DLD1 (cell line): Measurements from ENCODE around the gene DOK5.
"Not testable (repeated sequence)": the region's sequence is repeated elsewhere in the genome, so short reads cannot be mapped to it uniquely, and the experiment has no call there.

Source experiments
- in situ Hi-C: cut with HindIII; loops from 2 replicates; pipeline ENCODE4 v1.10.0; 2017; ENCODE audit warnings: low sequenced_read_pairs

Gene DOK5

GRCh38 chr20:54469952-54470351 is 5.4 kb upstream of the DOK5 start:
- in situ Hi-C loops: no loop called here

- in situ Hi-C loops: no loop called here
These were observed 4.7 kb upstream of the DOK5 start for GRCh38 chr20:54470697-54471096.

GRCh38 chr20:54472607-54473006 is 2.8 kb upstream of the DOK5 start:
- in situ Hi-C loops: no loop called here

- in situ Hi-C loops: no loop called here
These were observed 2.1 kb upstream of the DOK5 start for GRCh38 chr20:54473340-54473739.

GRCh38 chr20:54474046-54474445 is 1.3 kb upstream of the DOK5 start:
- in situ Hi-C loops: no loop called here

- in situ Hi-C loops: no loop called here
These were observed 527 bp upstream of the DOK5 start for GRCh38 chr20:54474866-54475265.

- in situ Hi-C loops: no loop called here
These were observed 996 bp downstream of the DOK5 start for GRCh38 chr20:54476169-54477009.

- in situ Hi-C loops: no loop called here
These were observed 2.0 kb downstream of the DOK5 start for GRCh38 chr20:54477191-54477955.

- in situ Hi-C loops: no loop called here
These were observed 3.9 kb downstream of the DOK5 start for GRCh38 chr20:54479138-54479906.

- in situ Hi-C loops: not testable (repeated sequence)
These were observed 4.5 kb downstream of the DOK5 start for GRCh38 chr20:54479937-54480336.

- in situ Hi-C loops: no loop called here
These were observed 6.0 kb downstream of the DOK5 start for GRCh38 chr20:54481442-54481841.

GRCh38 chr20:54485631-54486030 is 10.2 kb downstream of the DOK5 start:
- in situ Hi-C loops: no loop called here

GRCh38 chr20:54486585-54486984 is 11.2 kb downstream of the DOK5 start:
- in situ Hi-C loops: no loop called here

GRCh38 chr20:54488442-54488841 is 13.0 kb downstream of the DOK5 start:
- in situ Hi-C loops: no loop called here

GRCh38 chr20:54491506-54491905 is 16.1 kb downstream of the DOK5 start:
- in situ Hi-C loops: no loop called here

- in situ Hi-C loops: no loop called here
These were observed 19.1 kb downstream of the DOK5 start for GRCh38 chr20:54494303-54495006.

- in situ Hi-C loops: no loop called here
These were observed 22.7 kb downstream of the DOK5 start for GRCh38 chr20:54497931-54498718.

- in situ Hi-C loops: no loop called here
These were observed 23.7 kb downstream of the DOK5 start for GRCh38 chr20:54499111-54499510.

GRCh38 chr20:54502179-54502578 is 26.8 kb downstream of the DOK5 start:
- in situ Hi-C loops: no loop called here

GRCh38 chr20:54506643-54507042 is 31.2 kb downstream of the DOK5 start:
- in situ Hi-C loops: no loop called here
